Measurements from ENCODE around the gene CLSTN2. TPM values are rescaled to one million over a fixed set of nuclear protein-coding genes. Genes with fewer than 3 reads are reported as not detected.

The CLSTN2 gene
- total and polyA plus RNA-seq, 2 of the 8 experiments (the other 6 are each of a cell fraction or from before 2014, with no cell fraction given), result 0.39 to 0.52 TPM

DNA sequence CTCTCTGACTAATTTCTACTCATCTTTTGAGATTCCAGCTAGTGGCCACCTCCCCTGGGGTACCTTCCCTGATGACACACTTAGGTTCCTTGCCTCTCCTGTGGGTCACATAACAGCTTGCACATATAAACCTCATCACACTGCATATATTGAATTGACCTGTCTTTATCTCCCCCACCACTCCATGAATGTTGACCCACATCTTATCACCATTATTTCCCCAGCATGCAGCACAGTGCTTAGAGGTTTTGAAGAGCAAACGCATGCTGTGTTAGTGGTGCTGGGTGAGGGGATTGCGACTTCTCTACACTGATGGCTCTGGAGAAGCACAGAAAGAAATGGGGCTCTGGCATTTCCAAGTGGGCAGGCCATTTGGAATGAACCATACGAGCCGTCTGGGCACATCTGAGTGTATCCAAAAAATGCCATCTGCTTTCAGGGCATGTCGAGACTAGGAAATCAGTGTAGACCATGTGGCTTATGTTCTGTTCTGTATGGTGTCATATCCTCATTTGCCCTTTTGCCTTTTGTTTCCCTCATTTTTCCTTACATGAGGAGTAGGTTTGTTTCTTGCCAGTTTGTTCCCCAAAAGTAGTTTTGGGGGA lies 409.7 kb downstream of the CLSTN2 start (continued):
- TF ChIP-seq FOSL1 (IDR thresholded peaks at IDR 0.05; ENCODE audit: insufficient read depth, low read depth, low read length) (no peak), RNF2 (IDR thresholded peaks at IDR 0.05; ENCODE audit: borderline replicate concordance, low read depth, low read length, missing control alignments, poor library complexity, severe bottlenecking) (no peak), EZH2 (IDR thresholded peaks at IDR 0.05; ENCODE audit: low read depth, low read length, severe bottlenecking) (no peak), CHD2 (IDR thresholded peaks at IDR 0.05; ENCODE audit: low read length) (no peak), ZNF274 (IDR thresholded peaks at IDR 0.05; ENCODE audit: borderline replicate concordance, extremely low read depth, low read length) (no peak), TCF12 (IDR thresholded peaks at IDR 0.05; ENCODE audit: low read depth, low read length) (no peak)

All from H1 (cell line).